WTC11 (cell line): ENCODE results near the gene PDE11A. TPM values are rescaled to one million over a fixed set of nuclear protein-coding genes. Genes with fewer than 3 reads are reported as not detected.

ENCODE experiments used
- ATAC-seq: fragments of 200-7000 bp; cut with Tn5 transposase; 2 replicates; pipeline ENCODE4 v1.10.0; 2021; ENCODE audit warnings: mild to moderate bottlenecking, moderate library complexity
- CTCF ChIA-PET: fragments of 300-600 bp; sonication (Branson Sonifier 250); formaldehyde crosslinking; loops from one replicate; lab custom pipeline; 2021; ENCODE audit warnings: antibody characterized with exemption; lab: Charles Lee
- POLR2A ChIA-PET: fragments of 350-600 bp; sonication (Branson Sonifier 250); formaldehyde crosslinking; loops from one replicate; lab custom pipeline; 2021; ENCODE audit warnings: antibody characterized with exemption; lab: Charles Lee
- DNase-seq: peaks from one replicate; pipeline ENCODE4 v3.0.0; 2021; ENCODE audit warnings: low spot score
- H3K27ac Mint-ChIP-seq: 2 replicates; pipeline ENCODE4 v1.8.0; 2021; ENCODE audit warnings: mixed read lengths
- H3K27me3 Mint-ChIP-seq: 2 replicates; pipeline ENCODE4 v1.8.0; 2021; ENCODE audit warnings: low read depth, mild to moderate bottlenecking, moderate library complexity, mixed read lengths
- H3K36me3 Mint-ChIP-seq: 2 replicates; pipeline ENCODE4 v1.8.0; 2021; ENCODE audit warnings: mixed read lengths
- H3K4me1 Mint-ChIP-seq: 2 replicates; pipeline ENCODE4 v1.8.0; 2022; ENCODE audit warnings: mixed read lengths
- H3K4me3 Mint-ChIP-seq: 2 replicates; pipeline ENCODE4 v1.8.0; 2021; ENCODE audit warnings: mild to moderate bottlenecking, moderate library complexity, mixed read lengths
- H3K9me3 Mint-ChIP-seq: 2 replicates; pipeline ENCODE4 v1.8.0; 2021; ENCODE audit warnings: mixed read lengths
- AR ChIP-seq: fragments of 250-450 bp; sonication (Bioruptor Pico); IDR thresholded peaks from 2 replicates; pipeline ENCODE4 v1.9.0; 2021; ENCODE audit warnings: mild to moderate bottlenecking
- ATF2 ChIP-seq: sonication (generic); formaldehyde crosslinking; IDR thresholded peaks from 2 replicates; pipeline ENCODE4 v1.8.1; 2022; ENCODE audit warnings: low read depth, missing genetic modification reagents, borderline replicate concordance
- EMX1 ChIP-seq: fragments of 250-450 bp; sonication (Bioruptor Pico); IDR thresholded peaks from 2 replicates; pipeline ENCODE4 v1.8.0; 2021; ENCODE audit warnings: mild to moderate bottlenecking
- FOXJ3 ChIP-seq: sonication (generic); formaldehyde crosslinking; IDR thresholded peaks from 2 replicates; pipeline ENCODE4 v1.9.0; 2021; ENCODE audit warnings: missing genetic modification reagents, mild to moderate bottlenecking, borderline replicate concordance
- FOXK1 ChIP-seq: sonication (generic); formaldehyde crosslinking; IDR thresholded peaks from 2 replicates; pipeline ENCODE4 v1.8.0; 2022; ENCODE audit warnings: mild to moderate bottlenecking, moderate library complexity, missing genetic modification reagents
- FOXP1 ChIP-seq: sonication (generic); formaldehyde crosslinking; IDR thresholded peaks from 2 replicates; pipeline ENCODE4 v1.8.0; 2022; ENCODE audit warnings: missing genetic modification reagents, mild to moderate bottlenecking, moderate library complexity, borderline replicate concordance
- GABPB1 ChIP-seq: sonication (generic); formaldehyde crosslinking; IDR thresholded peaks from 2 replicates; pipeline ENCODE4 v1.8.1; 2023; ENCODE audit warnings: mild to moderate bottlenecking, missing genetic modification reagents
- GRHL2 ChIP-seq: fragments of 250-450 bp; sonication (Bioruptor Pico); IDR thresholded peaks from 2 replicates; pipeline ENCODE4 v1.8.0; 2022; ENCODE audit warnings: mild to moderate bottlenecking, moderate library complexity; ENCODE audit not compliant: insufficient replicate concordance, severe bottlenecking
- IRF2 ChIP-seq: sonication (generic); formaldehyde crosslinking; IDR thresholded peaks from 2 replicates; pipeline ENCODE4 v1.8.0; 2022; ENCODE audit warnings: low read depth, missing genetic modification reagents, borderline replicate concordance
- JAZF1 ChIP-seq: fragments of 250-450 bp; sonication (Bioruptor Pico); IDR thresholded peaks from 2 replicates; pipeline ENCODE4 v1.9.0; 2021; ENCODE audit warnings: moderate library complexity, mild to moderate bottlenecking, inconsistent platforms
- MLX ChIP-seq: sonication (generic); formaldehyde crosslinking; IDR thresholded peaks from 2 replicates; pipeline ENCODE4 v1.8.1; 2023; ENCODE audit warnings: mild to moderate bottlenecking, missing genetic modification reagents, moderate library complexity
- MYBL2 ChIP-seq: sonication (generic); formaldehyde crosslinking; IDR thresholded peaks from 2 replicates; pipeline ENCODE4 v1.8.1; 2023; ENCODE audit warnings: mild to moderate bottlenecking, moderate library complexity, missing genetic modification reagents
- OVOL2 ChIP-seq: fragments of 250-450 bp; sonication (Bioruptor Pico); IDR thresholded peaks from 2 replicates; pipeline ENCODE4 v1.9.0; 2021; ENCODE audit warnings: mild to moderate bottlenecking, borderline replicate concordance
- TEAD4 ChIP-seq: sonication (generic); formaldehyde crosslinking; IDR thresholded peaks from 2 replicates; pipeline ENCODE4 v1.8.0; 2022; ENCODE audit warnings: mild to moderate bottlenecking, missing genetic modification reagents
- ZNF219 ChIP-seq: sonication (generic); formaldehyde crosslinking; IDR thresholded peaks from 2 replicates; pipeline ENCODE4 v1.8.0; 2023; ENCODE audit warnings: missing genetic modification reagents, mild to moderate bottlenecking, borderline replicate concordance
- ZNF263 ChIP-seq: sonication (generic); formaldehyde crosslinking; IDR thresholded peaks from 2 replicates; pipeline ENCODE4 v1.8.1; 2022; ENCODE audit warnings: low read depth, mild to moderate bottlenecking, moderate library complexity, missing genetic modification reagents
- ZNF416 ChIP-seq: fragments of 250-450 bp; sonication (Bioruptor Pico); IDR thresholded peaks from 2 replicates; pipeline ENCODE4 v1.9.0; 2021; ENCODE audit warnings: mild to moderate bottlenecking, inconsistent platforms
- ZNF671 ChIP-seq: fragments of 250-450 bp; sonication (Bioruptor Pico); IDR thresholded peaks from 2 replicates; pipeline ENCODE4 v1.8.0; 2021; ENCODE audit warnings: mild to moderate bottlenecking
- ZSCAN18 ChIP-seq: fragments of 250-450 bp; sonication (Bioruptor Pico); IDR thresholded peaks from 2 replicates; pipeline ENCODE4 v2.1.2; 2022; ENCODE audit warnings: mild to moderate bottlenecking, moderate library complexity
- total RNA-seq: library from RNA; stranded (reverse); gene quantifications from 3 replicates; pipeline ENCODE4 v1.2.3, GENCODE V29; 2021

PDE11A gene
- total RNA-seq, 1 experiment from 2014 or later: 0.13 TPM

- no peak for TF ChIP-seq AR (CRISPR knock-in tag)
- no peak for TF ChIP-seq FOXK1 (CRISPR knock-in tag)
- no peak for TF ChIP-seq ZNF671 (CRISPR knock-in tag)
- TF ChIP-seq GRHL2 (CRISPR knock-in tag): no peak
- TF ChIP-seq GABPB1 (CRISPR knock-in tag): no peak
- no peak for TF ChIP-seq ZNF219 (CRISPR knock-in tag)
- TF ChIP-seq OVOL2: no peak
- TF ChIP-seq FOXP1 (CRISPR knock-in tag): no peak
- TF ChIP-seq ATF2 (CRISPR knock-in tag): no peak
Measured at GRCh38 chr2:177646241-177646640, 426.3 kb downstream of the PDE11A start (continued).

- ChIA-PET POLR2A (no interaction called here), CTCF (interaction anchor here (0.5 kb wide), 1 partner anchor 150 kb away, joined by 3 read pairs; no protein-coding TSS in a partner anchor)
- no peak for DNase-seq
- Mint-ChIP-seq H3K4me1 (no peaks in the 10 kb centered on the region), H3K27me3 (peaks cover 41% of the 10 kb centered on the region), H3K36me3 (peaks cover 17% of the 10 kb centered on the region), H3K27ac (no peak overlapping the region), H3K4me3 (no peak overlapping the region), H3K9me3 (peaks cover 28% of the 10 kb centered on the region)
- no peak for ATAC-seq
- TF ChIP-seq MYBL2: no peak
- TF ChIP-seq EMX1 (CRISPR knock-in tag): no peak
- no peak for TF ChIP-seq ZNF263 (CRISPR knock-in tag)
- no peak for TF ChIP-seq IRF2 (CRISPR knock-in tag)
Measured at GRCh38 chr2:177641331-177641730, 431.2 kb downstream of the PDE11A start.

- DNase-seq (no peak), ATAC-seq (no peak)
- Mint-ChIP-seq H3K27me3 (peaks cover 47% of the 10 kb centered on the region), H3K4me1 (no peaks in the 10 kb centered on the region), H3K36me3 (peaks cover 17% of the 10 kb centered on the region), H3K4me3 (no peak overlapping the region), H3K27ac (no peak overlapping the region), H3K9me3 (peaks cover 28% of the 10 kb centered on the region)
- CTCF ChIA-PET: no interaction called here
- POLR2A ChIA-PET: no interaction called here
- TF ChIP-seq TEAD4 (CRISPR knock-in tag): no peak
- no peak for TF ChIP-seq FOXJ3 (CRISPR knock-in tag)
Measured at GRCh38 chr2:177640423-177640822, 432.2 kb downstream of the PDE11A start.

GRCh38 chr2:177639262-177639914 is 433.2 kb downstream of the PDE11A start:
- Mint-ChIP-seq H3K9me3 (peaks cover 22% of the 10 kb centered on the region), H3K4me3 (no peak overlapping the region), H3K27ac (no peak overlapping the region), H3K36me3 (peaks cover 12% of the 10 kb centered on the region), H3K4me1 (peaks cover 7% of the 10 kb centered on the region), H3K27me3 (peaks cover 50% of the 10 kb centered on the region)
- DNase-seq (no peak), ATAC-seq (no peak)
- TF ChIP-seq JAZF1 (no peak), MLX (CRISPR knock-in tag) (no peak), ZNF416 (CRISPR knock-in tag) (no peak), ZSCAN18 (CRISPR knock-in tag) (no peak), EMX1 (CRISPR knock-in tag) (no peak)
- ChIA-PET POLR2A (no interaction called here), CTCF (no interaction called here)
